ENCODE results near the gene LIMCH1.

The LIMCH1 gene

GRCh38 chr4:41714364-41715000 lies 176.5 kb downstream of the LIMCH1 start:
- TF ChIP-seq CTCF (IDR thresholded peaks at IDR 0.05; ENCODE audit: low read depth, low read length) (no peak), EZH2phosphoT487 (IDR thresholded peaks at IDR 0.05; ENCODE audit: low read depth) (no peak)
- Histone ChIP-seq H2AFZ (ENCODE audit: low read depth, low read length) (no peak overlapping the region), H3K4me1 (ENCODE audit: low read length) (peaks cover 12% of the 10 kb centered on the region), H3K27ac (ENCODE audit: low read length) (no peak overlapping the region), H3K79me2 (ENCODE audit: low read length) (no peaks in the 10 kb centered on the region), H3K9ac (ENCODE audit: low read length) (no peak overlapping the region), H3K36me3 (replicated peaks; ENCODE audit: low read depth, low read length) (peaks cover 2% of the 10 kb centered on the region), H4K20me1 (ENCODE audit: insufficient read depth, low read length) (no peaks in the 10 kb centered on the region), H3K27me3 (ENCODE audit: low read depth, low read length) (no peaks in the 10 kb centered on the region), H3K4me3 (ENCODE audit: low read length) (no peak overlapping the region), H3K9me3 (ENCODE audit: insufficient read depth, low read length) (no peaks in the 10 kb centered on the region; the same call in 1 of the 2 replicates), H3K4me2 (ENCODE audit: low read length) (no peak overlapping the region)

- Histone ChIP-seq H3K9me3 (ENCODE audit: insufficient read depth, low read length) (no peaks in the 10 kb centered on the region; the same call in 1 of the 2 replicates), H3K9ac (ENCODE audit: low read length) (no peak overlapping the region), H3K4me2 (ENCODE audit: low read length) (no peak overlapping the region), H3K36me3 (replicated peaks; ENCODE audit: low read depth, low read length) (peaks cover 2% of the 10 kb centered on the region), H3K27me3 (ENCODE audit: low read depth, low read length) (no peaks in the 10 kb centered on the region), H3K4me1 (ENCODE audit: low read length) (peaks cover 5% of the 10 kb centered on the region), H3K27ac (ENCODE audit: low read length) (no peak overlapping the region), H3K4me3 (ENCODE audit: low read length) (no peak overlapping the region), H2AFZ (ENCODE audit: low read depth, low read length) (no peak overlapping the region), H4K20me1 (ENCODE audit: insufficient read depth, low read length) (no peaks in the 10 kb centered on the region), H3K79me2 (ENCODE audit: low read length) (no peaks in the 10 kb centered on the region)
- TF ChIP-seq EZH2phosphoT487 (IDR thresholded peaks at IDR 0.05; ENCODE audit: low read depth): no peak
- no peak for TF ChIP-seq CTCF (IDR thresholded peaks at IDR 0.05; ENCODE audit: low read depth, low read length)
Observed at GRCh38 chr4:41715155-41715554, 177.2 kb downstream of the LIMCH1 start.

- Histone ChIP-seq H3K9ac (ENCODE audit: low read length) (no peak overlapping the region), H3K4me1 (ENCODE audit: low read length) (no peaks in the 10 kb centered on the region), H4K20me1 (ENCODE audit: insufficient read depth, low read length) (no peaks in the 10 kb centered on the region), H3K9me3 (ENCODE audit: insufficient read depth, low read length) (no peaks in the 10 kb centered on the region; the same call in 1 of the 2 replicates), H3K36me3 (replicated peaks; ENCODE audit: low read depth, low read length) (no peaks in the 10 kb centered on the region), H3K79me2 (ENCODE audit: low read length) (no peaks in the 10 kb centered on the region), H3K4me2 (ENCODE audit: low read length) (no peak overlapping the region), H2AFZ (ENCODE audit: low read depth, low read length) (no peak overlapping the region), H3K27ac (ENCODE audit: low read length) (no peak overlapping the region), H3K4me3 (ENCODE audit: low read length) (no peak overlapping the region), H3K27me3 (ENCODE audit: low read depth, low read length) (no peaks in the 10 kb centered on the region)
- TF ChIP-seq CTCF (IDR thresholded peaks at IDR 0.05; ENCODE audit: low read depth, low read length) (no peak), EZH2phosphoT487 (IDR thresholded peaks at IDR 0.05; ENCODE audit: low read depth) (no peak)
Observed at GRCh38 chr4:41718907-41719306, 180.9 kb downstream of the LIMCH1 start.

- Histone ChIP-seq H3K27me3 (ENCODE audit: low read depth, low read length) (no peaks in the 10 kb centered on the region), H3K27ac (ENCODE audit: low read length) (no peak overlapping the region), H3K9me3 (ENCODE audit: insufficient read depth, low read length) (no peaks in the 10 kb centered on the region; the same call in 1 of the 2 replicates), H3K36me3 (replicated peaks; ENCODE audit: low read depth, low read length) (no peaks in the 10 kb centered on the region), H3K4me3 (ENCODE audit: low read length) (no peak overlapping the region), H3K9ac (ENCODE audit: low read length) (no peak overlapping the region), H4K20me1 (ENCODE audit: insufficient read depth, low read length) (no peaks in the 10 kb centered on the region), H3K79me2 (ENCODE audit: low read length) (no peaks in the 10 kb centered on the region), H3K4me1 (ENCODE audit: low read length) (no peaks in the 10 kb centered on the region), H3K4me2 (ENCODE audit: low read length) (no peak overlapping the region), H2AFZ (ENCODE audit: low read depth, low read length) (no peak overlapping the region)
- TF ChIP-seq EZH2phosphoT487 (IDR thresholded peaks at IDR 0.05; ENCODE audit: low read depth) (no peak), CTCF (IDR thresholded peaks at IDR 0.05; ENCODE audit: low read depth, low read length) (no peak)
Observed at GRCh38 chr4:41719417-41719816, 181.5 kb downstream of the LIMCH1 start.
